HG02678 (cell line): ENCODE results near the gene SULT1C4.
"Not testable (repeated sequence)": the region's sequence is repeated elsewhere in the genome, so short reads cannot be mapped to it uniquely, and the experiment has no call there.

Experiments
- ATAC-seq: cut with Tn5 transposase; IDR thresholded peaks from one replicate; pipeline ENCODE4 v1.9.1; 2021; ENCODE audit warnings: mild to moderate bottlenecking, moderate library complexity; ENCODE audit not compliant: unreplicated experiment

The SULT1C4 gene

GRCh38 chr2:108377815-108378630 is at the start of gene SULT1C4:
Gene SULT1C4 (plus strand): TSS chr2:108377954. CDS start chr2:108378338, 384 bp downstream.
- no peak for ATAC-seq

GRCh38 chr2:108329771-108330170 is 48.0 kb upstream of the SULT1C4 start:
- ATAC-seq = no peak

GRCh38 chr2:108330979-108331378 is 46.8 kb upstream of the SULT1C4 start:
- no peak for ATAC-seq

GRCh38 chr2:108345951-108346350 is 31.8 kb upstream of the SULT1C4 start:
- ATAC-seq = no peak

DNA sequence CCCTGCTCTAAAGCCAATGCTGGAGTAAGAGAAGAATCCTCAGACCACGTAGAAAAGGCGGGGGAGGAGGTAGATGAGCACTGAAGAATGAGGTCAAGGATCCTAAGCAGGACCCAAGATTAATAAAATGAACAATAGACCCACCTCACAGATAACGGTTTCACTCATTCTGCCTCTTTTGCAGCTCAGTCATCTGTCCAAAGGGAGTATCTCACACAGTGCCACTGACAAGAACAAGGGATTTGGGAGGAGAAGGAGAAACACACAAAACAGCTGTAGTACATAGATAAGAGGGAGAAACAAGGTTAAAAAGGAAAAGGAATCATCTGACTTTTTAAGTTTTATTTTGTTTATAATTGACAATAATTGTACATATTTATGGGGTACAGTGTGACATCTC is 30.9 kb upstream of the SULT1C4 start:
- no peak for ATAC-seq

DNA sequence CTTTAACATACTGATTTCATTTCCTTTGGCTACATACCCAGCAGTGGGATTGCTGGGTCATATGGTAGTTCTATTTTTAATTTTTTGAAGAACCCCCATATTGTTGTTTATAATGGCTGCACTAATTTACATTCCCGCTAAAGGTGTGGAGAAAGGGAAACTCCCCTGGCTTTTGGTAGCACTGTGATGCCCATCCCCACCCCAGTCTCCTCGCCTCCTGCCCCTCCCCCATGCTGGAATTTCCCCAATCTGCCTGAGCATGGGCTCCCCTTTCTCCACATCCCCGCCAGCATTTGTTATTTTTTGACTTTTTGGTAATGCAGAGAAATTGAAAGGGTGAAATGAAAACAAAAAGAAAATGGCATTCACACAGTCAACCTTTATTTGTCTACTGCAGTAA is 30.0 kb upstream of the SULT1C4 start:
- no peak for ATAC-seq

DNA sequence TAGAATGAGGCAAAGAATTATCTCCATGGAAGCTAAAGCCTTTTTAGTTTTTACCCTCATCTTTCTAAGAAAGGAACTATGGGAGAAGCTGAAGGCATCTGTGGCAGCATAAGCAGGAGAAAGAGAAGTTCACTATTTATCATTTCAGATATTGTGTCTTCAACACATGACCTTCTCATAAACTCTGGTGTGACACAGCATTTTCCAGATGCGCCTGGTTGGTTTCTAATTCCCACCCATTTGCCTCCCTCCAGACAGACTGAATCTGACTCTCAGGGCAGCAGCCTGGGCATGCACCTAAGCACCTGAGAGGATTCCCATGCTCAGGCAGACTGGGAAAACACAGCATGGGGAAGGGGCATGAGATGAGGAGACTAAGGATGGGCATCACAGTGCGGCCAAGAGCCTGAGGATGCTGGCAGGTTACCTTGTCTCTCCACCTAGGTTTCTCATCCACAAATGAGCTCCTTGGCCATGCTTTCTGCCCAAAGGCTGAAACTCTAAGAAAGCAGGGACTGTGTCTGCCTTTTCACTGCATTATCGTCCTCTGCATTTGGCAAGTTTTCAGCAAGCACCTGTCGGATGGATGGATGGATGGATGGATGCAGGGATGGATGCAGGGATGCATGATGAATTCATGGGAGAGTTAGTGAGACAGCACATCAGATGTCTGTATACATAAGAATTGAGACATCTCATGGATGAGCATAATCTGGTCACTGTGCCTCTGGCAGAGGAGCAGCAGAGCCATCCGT is 28.8 kb upstream of the SULT1C4 start:
- no peak for ATAC-seq

- ATAC-seq = no peak
Observed at GRCh38 chr2:108349571-108349928, 28.2 kb upstream of the SULT1C4 start.

GRCh38 chr2:108351889-108352288 is 25.9 kb upstream of the SULT1C4 start:
- ATAC-seq = no peak

- ATAC-seq = no peak
Observed at GRCh38 chr2:108354136-108354535, 23.6 kb upstream of the SULT1C4 start.

GRCh38 chr2:108355906-108356734 is 21.6 kb upstream of the SULT1C4 start:
- ATAC-seq = no peak

DNA sequence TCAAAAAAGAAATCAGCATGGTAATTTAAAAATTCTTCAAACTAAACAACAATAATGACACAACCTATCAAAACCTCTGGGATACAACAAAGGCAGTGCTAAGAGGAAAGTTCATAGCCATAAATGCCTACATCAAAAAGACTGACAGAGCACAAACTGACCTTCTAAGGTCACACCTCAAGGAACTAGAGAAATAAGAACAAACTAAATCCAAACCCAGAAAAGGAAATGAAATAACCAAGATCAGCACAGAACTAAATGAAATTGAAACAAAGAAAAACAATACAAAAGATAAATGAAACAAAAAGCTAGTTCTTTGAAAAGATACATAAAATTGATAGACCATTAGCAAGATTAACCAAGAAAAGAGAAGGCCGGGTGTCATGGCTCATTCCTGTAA is 18.4 kb upstream of the SULT1C4 start:
- not testable (repeated sequence) for ATAC-seq

DNA sequence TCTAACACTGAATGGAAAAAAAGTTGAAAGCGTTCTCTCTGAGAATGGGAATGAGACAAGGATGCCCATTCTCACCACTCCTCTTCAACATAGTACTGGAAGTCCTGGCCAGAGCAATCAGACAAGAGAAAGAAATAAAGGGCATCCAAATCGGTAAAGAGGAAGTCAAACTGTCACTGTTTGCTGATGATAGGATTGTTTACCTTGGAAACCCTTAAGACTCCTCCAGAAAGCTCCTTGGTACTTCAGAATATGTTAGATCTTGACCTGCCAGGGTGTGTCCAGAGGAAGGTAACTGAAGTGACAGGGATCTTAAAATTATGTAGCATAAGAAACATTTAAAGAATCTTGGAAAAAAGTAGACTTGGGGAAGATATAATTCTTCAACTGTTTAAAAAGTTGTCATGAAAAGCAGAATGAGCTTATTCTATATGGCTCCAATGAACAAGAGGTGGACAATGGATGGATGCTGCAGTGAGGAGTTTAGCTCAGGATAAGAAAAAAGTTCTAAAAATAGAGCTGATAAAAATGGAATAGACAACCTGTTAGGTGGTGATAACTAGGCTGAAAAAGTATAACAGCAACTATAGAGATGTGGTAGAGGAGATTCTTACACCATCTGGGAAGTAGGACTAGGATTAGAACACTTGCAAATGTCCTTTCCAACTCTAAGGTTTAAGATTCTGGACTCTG is 16.8 kb upstream of the SULT1C4 start:
- no peak for ATAC-seq

DNA sequence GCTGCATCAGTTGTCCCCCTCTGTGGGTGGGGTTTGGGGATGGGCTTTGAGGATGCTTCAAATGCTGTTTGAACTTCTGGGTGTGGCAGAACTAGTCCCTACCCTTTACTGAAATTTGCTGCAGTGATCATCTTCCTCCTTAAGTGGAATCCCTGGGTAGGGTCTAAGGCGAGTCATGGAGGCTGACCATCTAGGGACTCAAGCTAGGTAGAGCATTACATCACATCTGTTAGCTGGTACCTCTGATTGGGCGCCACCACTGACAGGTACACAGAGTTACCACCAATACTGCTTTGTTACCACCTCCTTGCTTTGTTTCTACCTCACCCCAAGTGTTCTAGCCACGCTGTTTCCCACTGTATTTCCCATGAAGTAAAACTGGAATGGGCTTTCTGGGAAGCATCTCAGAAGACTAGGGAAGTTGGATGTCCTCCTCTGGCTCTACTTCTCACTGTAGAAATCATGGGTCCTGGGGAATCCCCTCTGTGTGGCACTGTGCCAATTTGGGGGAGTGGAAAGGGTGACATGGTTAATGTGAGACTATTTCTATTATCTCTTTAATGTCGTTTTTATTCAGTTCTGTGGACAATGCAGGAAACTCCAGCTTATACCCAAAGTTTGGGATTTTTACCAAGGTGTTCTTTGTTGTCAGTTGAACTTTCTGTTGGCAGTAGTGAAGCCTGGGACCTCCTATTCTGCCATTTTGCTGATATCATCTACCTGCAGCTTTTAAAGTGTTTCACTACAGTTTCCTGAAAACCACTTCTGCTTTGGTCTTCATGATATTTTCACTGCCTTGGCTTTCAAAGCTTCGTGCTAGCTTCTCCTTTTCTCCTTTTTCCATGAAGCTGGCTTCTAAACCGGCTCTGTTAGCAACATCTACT is 14.5 kb upstream of the SULT1C4 start:
- no peak for ATAC-seq

DNA sequence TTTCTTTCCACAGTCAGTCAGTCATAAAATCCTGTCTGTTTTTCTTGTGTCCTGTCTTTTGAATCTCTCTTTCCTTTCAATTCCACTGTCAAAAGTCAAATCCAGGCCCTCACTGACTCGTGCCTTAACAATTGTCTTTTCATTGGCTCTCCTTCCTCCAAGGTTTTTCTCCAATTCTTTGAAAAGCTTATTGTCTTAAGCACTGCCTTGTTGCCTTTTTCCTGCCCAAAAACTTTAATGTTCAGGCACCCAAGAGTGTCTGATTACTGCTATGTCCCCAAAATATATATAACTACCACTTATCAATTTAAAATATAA is 13.9 kb upstream of the SULT1C4 start:
- ATAC-seq = no peak

DNA sequence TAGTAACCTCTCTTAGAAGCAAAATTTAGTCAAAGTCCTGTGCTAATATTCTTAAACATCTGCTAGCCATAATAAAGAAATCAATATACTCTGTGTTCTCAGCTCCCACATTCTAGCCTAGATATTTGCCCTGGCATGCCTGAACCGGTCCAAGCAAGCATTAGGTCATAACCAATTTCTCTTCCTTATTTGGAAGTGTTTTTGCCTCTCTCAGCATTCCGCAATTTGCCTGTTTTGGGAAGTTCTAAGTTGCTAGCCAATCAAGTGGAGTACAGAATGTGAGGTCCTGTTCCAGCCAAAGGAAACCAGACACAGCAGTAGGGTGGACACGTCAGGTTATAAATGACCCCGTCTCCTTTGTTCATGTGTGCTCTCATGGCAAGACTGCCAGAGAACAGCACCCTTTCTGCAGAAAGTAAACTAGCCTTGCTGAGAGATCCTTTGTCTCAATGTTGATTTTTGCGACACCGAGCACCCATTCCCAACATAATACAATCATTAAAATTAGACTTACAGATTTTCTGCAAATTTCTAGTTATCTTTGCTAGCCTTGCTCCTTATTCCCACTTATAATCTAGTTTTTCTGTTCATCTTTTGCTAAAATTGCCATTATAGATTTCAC is 13.0 kb upstream of the SULT1C4 start:
- ATAC-seq = no peak

DNA sequence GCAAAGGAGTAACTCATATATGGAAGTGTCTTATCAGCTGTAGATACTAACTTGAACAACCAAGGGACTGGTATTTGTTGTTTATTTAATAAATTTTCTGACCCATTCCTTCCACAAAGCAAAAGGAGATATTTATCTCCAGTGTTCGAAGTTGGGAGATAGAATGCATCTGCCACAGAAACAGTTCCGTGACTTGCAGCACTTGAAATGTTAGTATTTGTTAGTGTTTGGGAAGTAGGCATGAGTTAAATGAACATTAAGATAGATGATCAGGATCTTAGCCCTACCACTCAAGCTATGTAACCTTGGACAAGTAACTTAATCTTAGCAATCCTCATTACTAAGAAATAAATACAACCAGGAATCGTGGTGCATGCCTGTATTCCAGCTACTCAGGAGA is 12.1 kb upstream of the SULT1C4 start:
- no peak for ATAC-seq

- no peak for ATAC-seq
Observed at GRCh38 chr2:108367014-108367413, 10.7 kb upstream of the SULT1C4 start.

GRCh38 chr2:108367561-108368175 is 10.1 kb upstream of the SULT1C4 start:
- no peak for ATAC-seq
